ENCODE results near the gene KSR1.

The KSR1 gene

DNA sequence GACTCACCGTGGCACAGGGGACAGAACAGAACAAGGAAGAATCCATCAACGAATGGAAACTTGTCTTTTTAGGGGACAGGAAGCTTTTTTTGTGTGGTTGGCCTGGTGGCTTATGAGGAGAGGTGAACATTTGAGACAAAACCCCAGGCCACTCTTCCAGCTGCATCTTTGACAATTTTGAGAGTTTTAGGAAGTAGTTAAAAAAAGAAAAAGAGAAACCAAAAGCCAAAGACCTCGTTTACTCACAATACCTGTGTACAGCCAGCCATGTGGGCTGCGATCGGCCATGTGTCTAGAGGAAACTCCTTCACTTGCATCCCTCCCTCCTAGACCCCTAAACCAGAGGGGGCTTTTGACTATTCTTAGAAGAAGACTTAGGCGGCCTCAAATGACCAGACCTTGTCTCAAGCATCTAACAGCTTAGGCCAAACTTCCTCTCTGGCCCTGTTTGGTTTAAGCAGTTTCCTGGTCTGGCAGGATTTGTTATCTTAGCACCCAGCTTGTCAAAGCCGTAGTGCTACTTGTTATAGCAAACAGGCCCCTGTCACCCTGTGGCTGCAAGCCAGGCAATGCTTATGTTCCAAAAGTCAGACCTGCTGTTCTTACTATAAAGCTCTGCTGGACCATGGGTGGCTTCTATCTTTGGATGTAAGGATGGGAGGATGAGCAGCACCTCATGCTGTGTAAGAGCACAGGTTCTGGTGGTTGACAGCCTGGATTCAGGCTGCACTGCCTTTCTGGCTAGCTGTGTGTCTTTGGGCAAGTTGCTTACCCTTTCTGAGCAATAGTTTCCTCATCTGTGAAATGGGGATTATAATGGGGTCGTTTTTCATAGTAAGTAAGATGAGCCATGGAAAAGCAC, 17.7 kb downstream of the KSR1 start:
- DNase-seq (ENCODE audit: low spot score), result no peak

DNA sequence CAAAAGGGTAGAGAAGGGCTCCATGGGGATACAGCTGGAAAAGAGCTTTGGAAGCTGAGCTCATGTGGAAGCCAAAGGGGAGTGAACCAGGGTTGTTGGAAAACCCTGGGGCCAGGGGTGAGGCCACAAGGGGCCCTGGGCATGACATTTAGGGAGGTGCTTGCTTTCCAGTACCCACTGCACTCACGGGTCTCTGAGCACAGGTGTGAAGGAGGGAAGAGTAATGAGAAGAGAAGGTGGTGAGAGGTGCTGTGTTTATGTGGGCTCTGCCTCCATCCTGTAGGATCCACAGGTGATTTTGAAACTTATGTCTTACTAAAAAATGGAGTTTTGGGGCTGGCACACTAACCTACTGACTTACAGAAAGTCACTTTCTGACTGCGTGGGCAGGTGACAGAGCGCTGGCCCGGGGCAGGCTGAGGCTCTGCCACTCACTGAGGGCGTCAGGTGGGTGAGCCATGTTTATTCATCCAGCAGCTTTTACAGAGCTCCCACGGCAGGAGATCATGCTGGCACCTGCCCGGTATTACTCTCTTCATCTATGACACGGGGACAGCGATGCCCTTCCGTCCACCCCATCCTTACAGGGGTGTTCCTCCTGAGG, 18.9 kb downstream of the KSR1 start:
- no peak for DNase-seq (ENCODE audit: low spot score)

DNA sequence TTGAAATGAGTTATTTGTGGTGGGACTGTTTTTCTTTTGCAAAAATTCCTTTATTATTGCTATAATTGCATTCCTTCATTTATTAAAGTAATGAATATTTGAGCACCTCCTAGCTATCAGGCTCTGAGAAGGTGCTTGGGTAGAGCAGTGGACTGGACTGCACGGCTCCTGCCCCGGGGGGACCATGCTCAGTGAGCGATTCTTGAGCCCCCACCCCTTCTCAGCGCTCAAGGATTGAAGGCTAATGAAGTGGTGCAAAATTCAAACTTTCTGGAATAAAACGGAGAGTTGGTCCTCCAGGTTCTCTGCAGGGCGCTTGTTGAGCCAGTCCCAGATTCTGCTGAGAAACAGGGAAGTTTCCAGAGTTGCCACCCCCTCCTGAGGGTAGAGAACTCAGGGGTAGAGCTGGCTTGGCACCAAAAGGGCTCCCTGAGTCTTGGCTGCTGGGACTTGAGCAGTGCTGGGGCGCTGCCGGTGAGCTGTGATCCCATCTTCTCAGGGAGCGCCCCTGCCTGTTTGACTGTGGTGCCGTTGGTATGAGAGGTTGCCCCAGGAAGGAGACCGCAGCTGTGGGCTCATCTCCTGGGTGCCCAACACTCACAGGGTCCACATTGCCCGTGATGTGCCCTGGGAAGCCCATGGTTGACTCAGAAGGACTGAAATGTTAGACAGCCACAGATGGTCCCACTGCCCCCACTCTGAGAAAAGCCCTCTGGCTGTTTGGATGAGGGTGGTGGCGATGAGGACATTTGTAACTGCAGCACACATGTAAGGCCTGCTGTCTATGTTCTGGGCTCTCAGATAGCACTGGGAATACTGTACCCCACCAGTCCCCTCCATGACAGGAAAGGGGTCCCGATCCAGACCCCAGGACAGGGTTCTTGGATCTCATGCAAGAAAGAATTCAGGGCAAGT, 20.0 kb downstream of the KSR1 start:
- DNase-seq (ENCODE audit: low spot score), result no peak

DNA sequence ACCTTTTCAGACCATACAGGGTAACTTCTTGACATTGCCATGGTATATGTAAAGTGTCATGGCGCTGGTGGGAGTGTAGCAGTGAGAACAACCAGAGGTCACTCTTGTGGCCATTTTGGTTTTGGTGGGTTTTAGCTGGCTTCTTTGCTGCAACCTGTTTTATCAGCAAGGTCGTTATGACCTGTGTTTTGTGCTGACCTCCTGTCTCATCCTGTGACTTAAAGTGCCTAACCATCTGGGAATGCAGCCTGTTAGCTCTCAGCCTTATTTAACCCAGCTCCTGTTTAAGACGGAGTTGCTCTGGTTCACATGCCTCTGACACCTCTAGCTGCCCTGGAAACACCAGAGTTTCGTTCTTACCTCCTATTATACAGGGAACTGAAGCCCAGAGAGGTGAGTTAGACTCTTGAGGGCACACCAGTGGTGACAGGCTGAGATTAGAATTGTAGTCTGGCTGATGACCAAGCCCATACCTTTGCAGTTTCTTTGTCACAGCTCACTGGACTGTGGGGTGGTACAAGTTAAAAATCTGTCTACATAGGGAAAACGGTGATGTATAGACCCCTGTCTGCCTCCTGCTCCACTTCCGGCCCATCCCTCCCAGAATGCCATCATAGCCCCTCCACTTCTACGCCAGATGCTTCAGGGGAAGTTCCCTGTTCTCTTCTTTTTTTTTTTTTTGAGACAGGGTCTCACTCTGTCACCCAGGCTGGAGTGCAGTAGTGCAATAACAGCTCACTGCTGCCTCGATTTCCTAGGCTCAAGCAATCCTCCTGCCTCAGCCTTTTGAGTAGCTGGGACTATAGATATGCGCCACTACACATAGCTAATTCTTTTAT, 21.0 kb downstream of the KSR1 start:
- no peak for DNase-seq (ENCODE audit: low spot score)

DNA sequence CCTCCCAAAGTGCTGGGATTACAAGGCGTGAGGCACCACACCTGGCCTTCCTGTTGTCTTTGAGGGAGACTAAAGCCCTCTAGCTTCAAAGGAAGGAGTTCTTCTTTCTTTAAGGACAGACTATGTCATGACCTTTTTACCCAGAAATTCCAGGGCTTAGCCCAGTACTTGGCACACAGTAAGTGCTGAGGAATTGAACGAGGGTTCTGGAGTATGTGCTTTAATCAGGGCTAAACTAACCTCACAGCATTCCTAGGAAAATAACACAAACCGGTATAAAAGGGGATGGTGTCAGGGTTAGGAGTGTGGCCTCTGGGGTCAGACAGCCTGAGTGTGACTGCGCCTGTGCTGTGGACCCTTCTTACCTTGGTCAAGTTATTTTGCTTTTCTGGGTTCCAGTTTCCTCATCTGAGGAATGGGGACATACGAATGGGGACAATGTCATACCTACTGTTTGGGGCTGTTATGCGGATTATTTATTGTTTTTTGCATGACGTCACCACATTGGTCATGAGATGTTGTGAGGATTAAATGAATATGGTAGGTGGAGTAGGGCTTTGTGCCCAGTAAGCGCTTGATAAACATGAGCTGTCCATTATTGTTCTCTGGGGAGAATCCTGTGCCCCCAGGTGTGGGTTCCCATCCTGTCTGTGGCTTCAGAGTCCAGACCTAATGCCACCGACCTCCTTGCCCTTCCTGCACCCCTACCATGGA, 21.9 kb downstream of the KSR1 start:
- DNase-seq (ENCODE audit: low spot score), result no peak

DNA sequence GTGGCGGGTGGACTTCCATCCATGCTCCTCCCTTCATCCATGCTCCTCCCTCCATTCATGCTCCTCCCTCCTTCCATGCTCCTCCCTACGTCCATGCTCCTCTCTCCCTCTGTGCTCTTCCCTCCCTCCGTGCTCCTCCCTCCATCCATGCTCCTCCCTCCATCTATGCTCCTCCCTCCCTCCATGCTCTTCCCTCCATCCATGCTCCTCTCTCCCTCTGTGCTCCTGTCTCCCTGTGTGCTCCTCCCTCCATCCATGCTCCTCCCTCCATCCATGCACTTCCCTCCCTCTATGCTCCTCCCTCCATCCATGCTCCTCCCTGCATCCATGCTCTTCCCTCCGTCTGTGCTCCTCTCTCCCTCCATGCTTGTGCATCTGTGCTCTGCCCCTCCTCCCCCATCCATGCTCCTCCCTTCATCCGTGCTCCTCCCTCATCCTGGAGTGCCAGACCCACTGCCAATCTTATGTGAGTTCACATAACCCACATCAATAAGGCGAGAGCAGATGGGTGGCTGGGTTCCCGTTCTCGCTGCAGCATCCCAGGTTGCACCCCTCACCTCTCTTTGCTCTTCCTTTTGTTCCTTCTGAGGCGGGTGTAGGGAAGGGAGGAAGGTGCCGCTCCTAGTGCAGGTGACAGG, 22.8 kb downstream of the KSR1 start:
- DNase-seq (ENCODE audit: low spot score), result no peak

DNA sequence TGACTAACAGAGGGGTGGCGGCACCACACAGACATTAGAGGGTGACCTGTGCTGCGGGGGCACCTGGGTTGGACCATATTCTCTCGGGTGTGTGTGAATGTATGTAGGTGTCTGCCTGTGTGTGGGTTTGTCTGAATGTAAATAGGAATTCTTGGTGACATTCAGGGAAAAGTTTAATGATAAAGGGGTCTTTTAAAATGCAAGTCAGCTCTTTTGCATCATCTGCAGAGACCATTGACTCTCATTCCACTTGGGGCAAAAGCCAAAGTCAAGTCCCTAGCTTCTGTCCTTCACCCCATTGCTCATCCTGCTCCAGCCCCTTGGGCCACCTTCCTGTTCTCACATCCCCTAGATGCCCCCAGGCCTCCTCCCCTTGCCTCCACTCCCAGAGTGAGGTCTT, 23.6 kb downstream of the KSR1 start:
- DNase-seq (ENCODE audit: low spot score), result no peak

DNA sequence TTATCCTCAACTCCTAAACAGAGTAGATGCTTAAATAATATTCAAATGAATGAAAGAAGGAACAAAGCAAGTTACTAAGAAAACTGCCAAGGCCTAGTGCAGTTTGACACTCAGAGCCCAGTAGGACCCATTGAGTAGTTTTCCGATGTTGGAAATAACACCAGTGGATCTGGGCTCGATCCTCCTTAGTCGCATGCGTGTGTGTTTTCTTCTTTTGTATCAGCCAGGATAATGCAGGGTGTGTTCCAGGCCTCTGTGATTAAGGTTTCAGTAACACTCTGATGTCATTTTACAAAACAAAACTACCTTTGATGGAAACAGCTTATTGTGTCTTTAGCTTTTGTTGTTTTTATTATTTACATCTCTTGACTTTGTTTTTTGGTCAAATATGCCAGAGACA, 24.5 kb downstream of the KSR1 start:
- DNase-seq (ENCODE audit: low spot score), result no peak

DNA sequence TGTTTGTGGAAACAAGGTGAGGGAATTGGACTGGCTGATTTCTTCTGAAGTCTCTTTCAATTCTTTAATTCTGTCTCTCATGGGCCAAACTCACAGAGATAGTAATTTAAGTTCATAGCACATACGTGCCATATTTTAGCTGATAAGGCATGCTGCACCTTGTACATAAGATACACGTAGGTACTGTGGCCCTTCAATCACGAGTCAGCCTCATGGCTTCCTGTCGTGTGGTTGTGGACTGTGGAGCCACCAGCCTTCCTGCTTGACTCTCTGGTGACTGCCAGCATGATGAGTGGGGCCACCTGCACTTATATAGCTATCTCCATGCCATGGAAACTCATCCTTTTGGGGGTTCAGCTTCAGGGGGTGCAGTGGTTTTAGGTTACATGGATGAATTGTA, 25.1 kb downstream of the KSR1 start:
- no peak for DNase-seq (ENCODE audit: low spot score)

DNA sequence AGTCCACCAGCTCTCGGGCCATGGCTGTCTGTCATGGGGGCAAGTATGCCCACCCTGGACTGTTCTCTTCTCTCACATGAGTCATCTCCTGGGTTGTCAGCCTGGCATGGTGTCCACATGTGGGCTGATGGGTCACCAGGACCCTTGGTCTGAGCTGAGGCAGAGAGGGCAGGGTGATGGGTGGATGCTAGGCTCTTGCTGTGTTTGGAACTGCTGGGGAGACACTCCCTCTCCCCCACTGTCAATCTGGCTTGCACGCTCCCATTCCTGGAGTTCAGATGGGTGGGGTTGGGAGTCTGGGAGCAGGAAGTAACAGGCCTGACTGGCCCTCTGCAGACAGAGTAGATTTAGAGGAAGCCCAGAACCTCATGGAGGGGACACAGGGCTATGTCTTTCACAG, 28.9 kb downstream of the KSR1 start:
- no peak for DNase-seq (ENCODE audit: low spot score)

DNA sequence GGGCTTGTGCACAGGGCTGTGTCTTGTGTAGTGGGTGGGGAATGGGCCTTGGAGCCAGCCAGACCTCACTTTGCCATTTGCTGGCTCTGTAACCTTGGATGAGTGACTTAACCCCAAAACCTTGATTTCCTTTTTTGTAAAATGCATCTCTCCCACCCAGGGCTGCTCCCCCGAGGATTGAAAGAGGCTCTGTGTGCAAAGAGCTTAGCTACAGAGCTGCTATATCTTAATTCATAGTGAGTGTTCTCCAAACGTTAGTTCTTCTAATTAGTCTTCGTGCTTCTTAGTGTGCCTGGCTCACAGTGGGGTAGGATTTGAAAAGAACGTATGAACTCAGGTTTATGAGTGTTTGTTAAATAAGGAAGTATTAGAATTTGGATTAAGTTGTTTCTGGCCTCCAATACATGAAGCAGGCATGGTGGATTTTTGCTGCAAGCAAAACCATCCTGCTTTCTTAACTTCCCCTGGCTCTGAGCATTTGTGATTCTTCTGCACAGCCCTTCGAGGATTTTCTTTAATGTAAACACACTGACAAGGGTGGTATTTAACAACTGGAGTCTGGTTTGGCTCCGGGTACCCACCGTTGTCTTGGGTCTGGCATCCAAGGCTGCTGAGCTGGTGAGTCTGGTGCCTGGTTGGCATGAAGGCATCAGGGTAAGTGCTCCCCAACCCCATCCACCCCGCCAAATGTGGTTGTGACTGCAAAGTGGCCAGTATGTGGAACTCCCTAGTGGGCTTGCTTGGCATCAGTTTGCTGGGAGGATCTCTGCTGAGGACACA, 29.7 kb downstream of the KSR1 start:
- DNase-seq (ENCODE audit: low spot score), result no peak

DNA sequence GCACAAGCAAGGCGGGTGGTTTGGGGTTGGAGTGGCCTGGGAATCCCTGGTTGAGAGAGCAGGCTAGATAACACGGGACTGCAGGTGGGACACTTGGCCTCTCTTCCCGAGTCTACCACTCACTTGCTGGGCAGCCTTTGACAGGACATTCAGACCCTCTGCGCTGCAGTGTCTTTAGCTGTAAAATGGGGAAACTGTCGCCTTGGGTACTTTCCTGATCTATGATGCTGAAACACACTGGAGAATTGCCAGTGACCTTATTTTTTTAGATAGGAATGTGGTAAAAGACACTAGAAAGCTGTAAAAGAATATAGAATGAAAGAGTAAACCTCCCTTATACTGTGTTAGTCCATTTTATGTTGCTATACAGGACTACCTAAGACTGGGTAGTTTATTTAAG, 30.5 kb downstream of the KSR1 start:
- no peak for DNase-seq (ENCODE audit: low spot score)

DNA sequence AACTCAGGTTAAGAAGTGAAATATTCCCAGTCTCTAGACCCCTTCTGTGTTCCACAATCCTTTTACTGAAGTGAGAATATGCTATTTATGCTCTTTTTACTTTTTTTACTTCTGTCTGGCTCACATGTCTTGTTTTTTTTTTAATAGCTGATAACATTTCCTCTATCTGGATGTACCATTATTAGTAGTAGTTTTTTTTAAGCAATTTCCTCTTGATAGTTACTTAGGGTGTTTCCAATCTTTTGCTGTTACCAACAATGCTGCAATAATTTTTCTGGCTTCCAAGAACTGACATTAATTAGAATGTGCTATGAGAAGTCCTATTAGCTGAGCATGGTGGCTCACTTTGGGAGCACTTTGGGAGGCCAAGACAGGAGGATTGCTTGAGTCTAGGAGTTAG, 32.0 kb downstream of the KSR1 start:
- DNase-seq (ENCODE audit: low spot score), result no peak

DNA sequence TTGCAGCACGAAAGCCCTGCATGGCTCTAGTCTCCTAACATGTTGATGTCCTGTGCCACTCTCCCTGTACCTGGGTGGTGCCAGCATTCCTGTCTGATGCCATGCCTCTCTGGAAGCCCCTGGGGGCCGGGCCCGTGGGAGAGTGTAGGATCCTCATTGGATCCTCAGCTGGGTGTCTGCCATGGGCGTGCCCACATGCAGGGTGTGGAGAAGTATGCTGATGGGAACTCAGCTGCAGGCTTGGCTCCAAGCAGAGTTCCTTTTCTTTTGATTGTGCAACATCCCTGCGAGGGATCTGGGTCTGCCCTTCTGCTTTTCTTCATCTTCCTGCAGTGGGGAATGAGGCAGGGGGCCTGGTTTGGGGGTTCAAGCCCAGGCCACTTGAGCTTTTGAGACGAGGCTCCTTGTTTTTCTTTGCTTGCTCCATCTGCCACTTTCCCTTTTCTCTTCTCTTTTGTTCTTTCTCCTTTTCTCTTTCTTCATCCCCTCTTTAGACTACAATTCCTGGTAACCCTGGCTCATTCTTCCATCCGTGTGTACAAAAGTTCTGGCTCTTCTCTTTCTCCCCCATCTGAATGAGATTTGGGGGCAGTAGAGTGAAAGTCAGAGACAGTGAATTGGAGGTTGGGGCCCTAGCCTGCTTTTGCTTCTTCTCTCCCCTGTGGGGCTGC, 32.9 kb downstream of the KSR1 start:
- no peak for DNase-seq (ENCODE audit: low spot score)

DNA sequence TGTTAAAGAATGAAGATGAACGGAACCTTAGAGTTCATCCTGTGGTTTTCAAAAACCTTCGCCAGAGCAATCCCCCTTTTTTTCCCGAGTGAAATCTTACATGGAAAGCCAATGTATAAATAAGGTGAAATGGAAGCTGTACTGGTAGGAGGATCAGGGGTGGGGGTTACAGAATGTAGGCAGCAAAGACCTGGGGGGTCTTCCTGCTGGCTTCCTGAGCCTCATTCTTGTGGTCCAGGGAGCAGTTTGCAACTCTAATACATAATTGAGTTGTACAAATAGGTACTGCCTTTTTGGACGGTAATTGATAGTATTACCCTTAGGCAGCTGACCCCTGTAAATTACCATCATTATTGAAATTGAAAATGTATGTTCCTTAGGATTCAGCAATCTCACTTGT, 34.1 kb downstream of the KSR1 start:
- DNase-seq (ENCODE audit: low spot score), result no peak

DNA sequence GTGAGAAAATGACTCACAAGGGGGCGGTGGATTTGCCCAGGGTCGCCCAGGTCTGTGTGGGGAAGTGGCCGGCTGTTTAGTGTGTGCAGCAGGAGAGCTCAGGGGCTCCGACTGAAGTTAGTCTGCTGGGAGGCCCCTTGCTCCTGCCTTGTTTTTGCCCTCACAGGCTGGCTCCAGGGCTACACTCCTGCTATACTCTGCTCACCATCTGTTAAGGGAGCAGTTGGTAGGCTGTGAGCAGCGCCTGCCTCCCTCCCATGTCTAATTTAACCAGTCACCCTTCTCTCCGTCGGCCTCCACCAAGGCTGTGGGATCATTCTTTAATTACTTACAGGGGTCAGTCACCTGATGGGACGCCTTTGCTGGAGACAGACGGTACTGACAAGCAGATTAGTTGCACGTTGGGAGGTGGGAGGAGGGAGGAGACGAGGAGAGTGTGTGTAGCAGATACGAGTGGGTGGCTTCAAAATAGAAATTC, 35.5 kb downstream of the KSR1 start:
- no peak for DNase-seq (ENCODE audit: low spot score)

DNA sequence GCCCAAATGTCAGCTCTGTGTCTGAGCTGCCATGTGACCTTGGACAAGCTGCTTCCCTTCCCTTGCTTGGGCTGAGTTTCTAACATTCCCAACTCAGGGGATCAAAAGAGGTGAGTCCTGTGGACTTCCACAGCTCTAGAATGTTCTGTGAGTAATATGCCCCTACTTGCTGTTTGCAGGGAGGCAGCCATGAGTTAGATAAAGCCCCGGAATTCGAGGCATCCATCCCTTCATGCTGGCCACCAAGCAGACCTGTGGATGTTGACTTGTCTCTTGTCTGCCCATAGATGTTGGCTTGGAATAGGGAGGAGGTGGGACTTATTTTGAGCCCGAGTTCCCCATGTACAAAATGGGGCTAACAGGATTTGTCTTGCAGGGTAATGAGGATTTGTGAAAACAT, 36.2 kb downstream of the KSR1 start:
- no peak for DNase-seq (ENCODE audit: low spot score)

DNA sequence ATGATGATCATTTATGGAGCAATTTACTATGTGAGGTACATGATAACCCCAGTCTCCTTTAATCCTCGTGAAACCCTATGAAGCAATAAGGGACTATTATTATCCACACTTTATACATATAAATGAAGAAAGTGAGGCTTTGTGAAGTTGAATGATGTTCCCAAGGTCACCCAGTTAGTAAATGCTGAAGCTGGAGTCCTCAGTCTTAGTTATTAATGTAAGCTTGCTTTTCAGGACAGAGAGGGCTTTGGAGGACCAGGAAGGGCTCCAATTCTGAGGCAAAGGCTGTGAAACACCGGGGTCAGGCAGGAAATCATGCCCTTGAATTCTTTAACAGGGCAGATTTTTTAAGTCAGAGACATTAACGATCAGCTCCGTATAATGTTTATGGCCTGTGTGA, 36.8 kb downstream of the KSR1 start:
- DNase-seq (ENCODE audit: low spot score), result no peak

Data from HuH-7.5 (cell line).